Measurements from ENCODE around the gene GNA15.

Gene GNA15

GRCh38 chr19:3123088-3123721 lies 12.6 kb upstream of the GNA15 start:
- no peaks in the 10 kb centered on the region for H3K4me1 ChIP-seq (ENCODE audit: control insufficient read depth, insufficient read depth, low read length)
- ChIA-PET CTCF (interaction anchor here (1.0 to 2.1 kb wide), 2 partner anchors 15 to 161 kb away, joined by 3 to 7 read pairs; no protein-coding TSS in a partner anchor), POLR2A (no interaction called here)
- H3K27ac ChIP-seq (ENCODE audit: extremely low read depth, low read depth, low read length) = no peak overlapping the region
- H3K36me3 ChIP-seq (ENCODE audit: control insufficient read depth in 2 of 2, insufficient read depth in 1 of 2, low read length in 2 of 2) = peaks cover 0 to 22% of the 10 kb centered on the region in 2 experiments; a peak in 1 of 3 replicates
- H3K4me3 ChIP-seq (ENCODE audit: low read depth, low read length) = no peak overlapping the region
- H3K9me3 ChIP-seq (ENCODE audit: control insufficient read depth, insufficient read depth, low read depth, low read length) = no peaks in the 10 kb centered on the region
- TF ChIP-seq ZNF549 (tag by site-specific recombination; IDR thresholded peaks at IDR 0.05) = no peak
- no peak for TF ChIP-seq ZNF426 (tag by site-specific recombination; IDR thresholded peaks at IDR 0.05)
- TF ChIP-seq HIC1 (tag by site-specific recombination; IDR thresholded peaks at IDR 0.05) = peak; percentile 32; the same call in 1 of the 2 replicates

GRCh38 chr19:3123956-3124355 lies 11.9 kb upstream of the GNA15 start:
- CTCF ChIA-PET = interaction anchor here (0.5 to 2.1 kb wide), 4 partner anchors 26 to 162 kb away, joined by 3 to 7 read pairs (median 4); no protein-coding TSS in a partner anchor

GRCh38 chr19:3124630-3125029 lies 11.2 kb upstream of the GNA15 start:
- TF ChIP-seq SP7 (tag by site-specific recombination; IDR thresholded peaks at IDR 0.05) (no peak), ZNF121 (tag by site-specific recombination; IDR thresholded peaks at IDR 0.05) (peak; percentile 79), ZNF146 (tag by site-specific recombination; IDR thresholded peaks at IDR 0.05) (peak; percentile 96), PATZ1 (tag by site-specific recombination; IDR thresholded peaks at IDR 0.05) (no peak), ZNF548 (tag by site-specific recombination; IDR thresholded peaks at IDR 0.05) (no peak)
- H3K9me3 ChIP-seq (ENCODE audit: control insufficient read depth, insufficient read depth, low read depth, low read length) = no peaks in the 10 kb centered on the region
- H3K4me1 ChIP-seq (ENCODE audit: control insufficient read depth, insufficient read depth, low read length) = no peaks in the 10 kb centered on the region
- ChIA-PET CTCF (interaction anchor here (0.6 to 2.1 kb wide), 5 partner anchors 16 to 174 kb away, joined by 3 to 7 read pairs (median 4); no protein-coding TSS in a partner anchor), POLR2A (interaction anchor here (0.6 kb wide), 2 partner anchors 90 to 151 kb away, joined by 4 to 5 read pairs; no protein-coding TSS in a partner anchor)
- H3K27ac ChIP-seq (ENCODE audit: extremely low read depth, low read depth, low read length) = no peak overlapping the region
- peaks cover 0 to 15% of the 10 kb centered on the region in 2 experiments; a peak in 1 of 3 replicates for H3K36me3 ChIP-seq (ENCODE audit: control insufficient read depth in 2 of 2, insufficient read depth in 1 of 2, low read length in 2 of 2)
- H3K4me3 ChIP-seq (ENCODE audit: low read depth, low read length) = no peak overlapping the region

More at GRCh38 chr19:3123956-3124355, 11.9 kb upstream of the GNA15 start:
- TF ChIP-seq ZBTB20 (tag by site-specific recombination; IDR thresholded peaks at IDR 0.05) (no peak), GLI2 (tag by site-specific recombination; IDR thresholded peaks at IDR 0.05; ENCODE audit: borderline replicate concordance, low read depth) (no peak), ZNF501 (tag by site-specific recombination; IDR thresholded peaks at IDR 0.05) (no peak), ZBTB1 (tag by site-specific recombination; IDR thresholded peaks at IDR 0.05) (no peak), ZNF76 (tag by site-specific recombination; IDR thresholded peaks at IDR 0.05; ENCODE audit: borderline replicate concordance, low read depth) (no peak), ZFP41 (tag by site-specific recombination; IDR thresholded peaks at IDR 0.05; ENCODE audit: borderline replicate concordance) (no peak), CTCF (tag by site-specific recombination; IDR thresholded peaks at IDR 0.05) (no peak), KLF8 (tag by site-specific recombination; IDR thresholded peaks at IDR 0.05) (no peak), MEIS1 (CRISPR knock-in tag; IDR thresholded peaks at IDR 0.05; ENCODE audit: borderline replicate concordance) (no peak), REPIN1 (tag by site-specific recombination; IDR thresholded peaks at IDR 0.05; ENCODE audit: low read depth) (no peak), TCF7L2 (IDR thresholded peaks at IDR 0.05; ENCODE audit: borderline replicate concordance, low read depth, low read length) (no peak)
- POLR2A ChIA-PET = no interaction called here
- Histone ChIP-seq H3K9me3 (ENCODE audit: control insufficient read depth, insufficient read depth, low read depth, low read length) (no peaks in the 10 kb centered on the region), H3K27ac (ENCODE audit: extremely low read depth, low read depth, low read length) (no peak overlapping the region), H3K4me3 (ENCODE audit: low read depth, low read length) (no peak overlapping the region), H3K36me3 (ENCODE audit: control insufficient read depth in 2 of 2, insufficient read depth in 1 of 2, low read length in 2 of 2) (peaks cover 0 to 15% of the 10 kb centered on the region in 2 experiments; a peak in 1 of 3 replicates), H3K4me1 (ENCODE audit: control insufficient read depth, insufficient read depth, low read length) (no peaks in the 10 kb centered on the region)
